ENCODE data around the gene GRB10. TPM values are rescaled to one million over a fixed set of nuclear protein-coding genes. Genes with fewer than 3 reads are reported as not detected.

The GRB10 gene
- total and polyA plus RNA-seq, 11 donors = 14.7 to 38.2 (median 28.0) TPM

DNA sequence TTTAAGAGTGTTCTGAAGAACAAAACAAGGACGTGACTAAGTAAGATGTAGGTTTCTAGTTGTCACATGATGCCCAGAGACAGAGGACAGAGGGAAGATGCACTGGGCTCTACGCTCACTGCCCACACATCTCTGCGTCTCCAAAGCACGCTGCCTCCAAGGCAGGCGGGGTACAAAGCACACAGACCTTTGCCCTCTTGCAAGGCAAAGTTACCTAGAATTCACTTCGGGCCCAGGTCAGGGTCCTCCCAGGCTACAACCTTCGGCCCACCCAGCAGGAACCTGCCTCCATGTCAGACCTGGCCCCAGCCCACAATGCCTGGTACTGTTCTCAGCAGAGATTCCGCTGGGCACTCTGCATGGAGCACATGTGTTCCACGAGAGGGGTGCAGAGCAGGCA lies 26.5 kb downstream of the GRB10 start:
- DNase-seq (no peak), ATAC-seq (no peak)
- no peaks in the 10 kb centered on the region for H3K9me3 ChIP-seq
- 88 to 95% (median 92%) methylated on average over 8 to 9 of the region's 9 CpGs for WGBS, 4 donors
- H3K27me3 ChIP-seq = no peaks in the 10 kb centered on the region
- no peak overlapping the region for H3K4me3 ChIP-seq
- TF ChIP-seq POLR2A (IDR thresholded peaks at IDR 0.05) = no peak
- intact Hi-C loops (cut with DNase I) = no loop called here
- H3K27ac ChIP-seq = no peak overlapping the region
- H3K36me3 ChIP-seq = peaks cover 0 to 29% (median 6%) of the 10 kb centered on the region in 9 donors
- H3K4me1 ChIP-seq = peaks cover 0 to 52% (median 12%) of the 10 kb centered on the region in 12 donors

DNA sequence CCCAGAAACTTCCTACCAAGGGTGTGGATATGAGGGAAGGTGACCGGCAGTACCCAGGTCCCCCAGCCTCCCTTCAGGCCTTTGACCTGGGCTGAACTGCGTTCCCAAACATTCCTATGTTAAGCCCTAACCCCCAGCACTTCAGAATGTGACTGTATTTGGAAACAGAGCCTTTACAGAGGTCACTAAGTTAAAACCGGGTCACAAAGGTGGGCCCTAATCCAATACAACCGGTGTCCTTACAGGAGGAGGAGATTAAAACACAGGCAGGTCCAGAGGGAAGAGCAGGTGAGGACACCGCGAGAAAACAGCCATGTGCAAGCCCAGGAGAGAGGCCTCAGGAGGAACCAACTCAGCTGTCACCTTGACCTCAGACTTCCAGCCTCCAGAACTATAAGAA lies 28.0 kb downstream of the GRB10 start:
- H3K36me3 ChIP-seq = peaks cover 0 to 38% (median 6%) of the 10 kb centered on the region in 9 donors

DNA sequence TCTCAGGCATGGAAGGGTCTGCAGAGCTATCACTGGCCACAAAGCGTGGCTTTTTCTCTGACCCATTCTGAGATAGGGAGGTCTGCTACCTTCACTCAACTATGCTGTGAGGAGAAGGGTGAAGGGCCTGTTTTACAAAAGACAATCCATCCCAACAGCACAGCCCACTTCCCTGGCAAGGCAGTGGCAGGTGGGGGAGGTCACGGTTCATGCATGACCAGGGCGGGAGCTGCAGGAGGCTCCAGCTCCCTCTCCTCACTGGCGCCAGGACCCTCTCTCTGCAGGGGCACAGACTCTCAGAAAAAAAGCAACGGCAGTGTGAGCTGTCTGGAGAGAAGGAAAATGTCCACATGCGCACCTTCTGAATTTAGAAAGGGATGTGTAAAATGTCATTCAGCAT lies 28.5 kb downstream of the GRB10 start:
- no peaks in the 10 kb centered on the region for H3K9me3 ChIP-seq
- H3K4me1 ChIP-seq = peaks cover 0 to 59% (median 12%) of the 10 kb centered on the region in 12 donors
- no peaks in the 10 kb centered on the region for H3K27me3 ChIP-seq
- H3K4me3 ChIP-seq = no peak overlapping the region
- 80 to 91% (median 85%) methylated on average over 6 of the region's 6 CpGs for WGBS, 4 donors
- no peak overlapping the region for H3K27ac ChIP-seq
- intact Hi-C loops (cut with DNase I) = no loop called here
- ATAC-seq (no peak), DNase-seq (no peak)
- TF ChIP-seq, protein P1, sequence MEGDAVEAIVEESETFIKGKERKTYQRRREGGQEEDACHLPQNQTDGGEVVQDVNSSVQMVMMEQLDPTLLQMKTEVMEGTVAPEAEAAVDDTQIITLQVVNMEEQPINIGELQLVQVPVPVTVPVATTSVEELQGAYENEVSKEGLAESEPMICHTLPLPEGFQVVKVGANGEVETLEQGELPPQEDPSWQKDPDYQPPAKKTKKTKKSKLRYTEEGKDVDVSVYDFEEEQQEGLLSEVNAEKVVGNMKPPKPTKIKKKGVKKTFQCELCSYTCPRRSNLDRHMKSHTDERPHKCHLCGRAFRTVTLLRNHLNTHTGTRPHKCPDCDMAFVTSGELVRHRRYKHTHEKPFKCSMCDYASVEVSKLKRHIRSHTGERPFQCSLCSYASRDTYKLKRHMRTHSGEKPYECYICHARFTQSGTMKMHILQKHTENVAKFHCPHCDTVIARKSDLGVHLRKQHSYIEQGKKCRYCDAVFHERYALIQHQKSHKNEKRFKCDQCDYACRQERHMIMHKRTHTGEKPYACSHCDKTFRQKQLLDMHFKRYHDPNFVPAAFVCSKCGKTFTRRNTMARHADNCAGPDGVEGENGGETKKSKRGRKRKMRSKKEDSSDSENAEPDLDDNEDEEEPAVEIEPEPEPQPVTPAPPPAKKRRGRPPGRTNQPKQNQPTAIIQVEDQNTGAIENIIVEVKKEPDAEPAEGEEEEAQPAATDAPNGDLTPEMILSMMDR (IDR thresholded peaks at IDR 0.05) = no peak
- TF ChIP-seq POLR2A (IDR thresholded peaks at IDR 0.05) = no peak
- H3K36me3 ChIP-seq = peaks cover 0 to 38% (median 6%) of the 10 kb centered on the region in 9 donors

More for the DNA sequence above, 28.0 kb downstream of the GRB10 start:
- ATAC-seq (no peak), DNase-seq (no peak)
- no peak overlapping the region for H3K27ac ChIP-seq
- no peak overlapping the region for H3K4me3 ChIP-seq
- no peaks in the 10 kb centered on the region for H3K9me3 ChIP-seq
- H3K27me3 ChIP-seq = no peaks in the 10 kb centered on the region
- 56 to 68% (median 61%) methylated on average over 6 of the region's 6 CpGs for WGBS, 4 donors
- TF ChIP-seq, protein P1 (IDR thresholded peaks at IDR 0.05) = no peak
- TF ChIP-seq POLR2A (IDR thresholded peaks at IDR 0.05) = no peak
- H3K4me1 ChIP-seq = peaks cover 0 to 59% (median 12%) of the 10 kb centered on the region in 12 donors
- intact Hi-C loops (cut with DNase I) = no loop called here

DNA sequence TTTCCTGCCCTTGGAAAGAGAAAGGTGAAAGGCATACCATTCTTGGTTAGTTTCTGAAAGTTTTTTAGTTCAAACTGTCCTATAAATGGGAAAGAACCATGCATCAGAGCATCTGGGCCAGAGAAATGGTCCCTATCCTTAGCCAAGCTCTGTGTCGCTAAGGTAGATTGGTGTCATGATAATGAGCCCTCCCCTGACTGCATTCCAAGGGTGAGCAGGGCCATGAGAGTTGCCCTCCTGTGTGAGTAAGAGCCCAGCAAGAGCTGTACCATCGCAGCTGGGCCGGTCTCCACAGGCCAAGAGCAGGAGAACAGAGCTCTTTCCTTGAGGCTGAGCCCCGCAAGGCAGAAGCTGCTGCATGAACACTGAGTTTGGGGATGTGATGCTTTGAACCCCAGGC lies 30.3 kb downstream of the GRB10 start:
- no peaks in the 10 kb centered on the region for H3K9me3 ChIP-seq
- no peak overlapping the region for H3K4me3 ChIP-seq
- no peak for DNase-seq
- 95 to 98% (median 97%) methylated on average over 4 of the region's 4 CpGs for WGBS, 4 donors
- H3K36me3 ChIP-seq = peaks cover 0 to 38% (median 6%) of the 10 kb centered on the region in 9 donors
- TF ChIP-seq, protein P1 (IDR thresholded peaks at IDR 0.05) = no peak
- TF ChIP-seq POLR2A (IDR thresholded peaks at IDR 0.05) = no peak
- H3K27me3 ChIP-seq = no peaks in the 10 kb centered on the region
- H3K27ac ChIP-seq = no peak overlapping the region
- intact Hi-C loops (cut with DNase I) = no loop called here
- H3K4me1 ChIP-seq = peaks cover 0 to 60% (median 13%) of the 10 kb centered on the region in 12 donors
- no peak for ATAC-seq

DNA sequence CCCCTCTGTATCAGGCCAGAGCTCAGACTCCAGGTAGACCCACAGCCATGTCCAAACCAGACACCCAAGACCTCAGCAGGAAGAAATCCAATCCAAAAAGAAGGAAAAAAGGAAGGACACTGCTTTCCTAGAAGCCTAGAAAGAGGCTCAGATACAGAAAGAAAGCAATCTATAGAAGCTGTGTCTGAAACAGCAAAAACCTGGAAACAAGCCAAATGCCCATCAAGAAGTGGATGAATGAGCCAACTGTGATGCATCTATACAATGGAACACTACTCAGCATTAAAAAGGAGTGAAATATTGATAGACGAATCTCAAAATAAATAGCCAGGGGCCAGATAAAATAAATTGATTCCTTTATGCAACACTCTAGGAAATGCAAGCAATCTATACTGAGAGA lies 31.6 kb downstream of the GRB10 start:
- Histone ChIP-seq H3K4me1 (peaks cover 0 to 64% (median 17%) of the 10 kb centered on the region in 12 donors), H3K36me3 (peaks cover 0 to 38% (median 6%) of the 10 kb centered on the region in 9 donors), H3K27me3 (no peaks in the 10 kb centered on the region), H3K4me3 (no peak overlapping the region), H3K27ac (no peak overlapping the region), H3K9me3 (no peaks in the 10 kb centered on the region)
- no peak for TF ChIP-seq POLR2A (IDR thresholded peaks at IDR 0.05)
- TF ChIP-seq, protein P1 (IDR thresholded peaks at IDR 0.05) = no peak
- 84 to 96% (median 85%) methylated on average over 1 of the region's 1 CpG for WGBS, 4 donors
- intact Hi-C loops (cut with DNase I) = no loop called here
- ATAC-seq = no peak
- no peak for DNase-seq
